IMR-90 (cell line): Measurements from ENCODE around the gene NEDD4L. TPM values are rescaled to one million over a fixed set of nuclear protein-coding genes. Genes with fewer than 3 reads are reported as not detected.

Experiments
- ATAC-seq: fragments of 200-7000 bp; cut with Tn5 transposase; 2 replicates; pipeline ENCODE4 v1.9.1; 2020; ENCODE audit warnings: low read depth, mild to moderate bottlenecking, moderate library complexity
- BruUV-seq: library from RNA; stranded (reverse); fragments of 400-500 nt; replicated peaks from 2 replicates; lab custom pipeline; 2021; lab: Mats Ljungman, UMichigan
- CTCF ChIA-PET: fragments of 300-600 bp; formaldehyde crosslinking; extraction: SDS; loops from one replicate; lab custom pipeline; 2021; ENCODE audit warnings: antibody characterized with exemption; lab: Yijun Ruan, JAX
- POLR2A ChIA-PET: fragments of 300-600 bp; sonication (Branson Sonifier 250); formaldehyde crosslinking; loops from one replicate; lab custom pipeline; 2022; ENCODE audit warnings: antibody characterized with exemption; ENCODE audit not compliant: unreplicated experiment; lab: Charles Lee
- DNase-seq: peaks from one replicate; pipeline ENCODE4 v3.0.0; 2013
- H2AFZ ChIP-seq: replicated peaks from 2 replicates; pipeline ENCODE3; 2013; ENCODE audit warnings: low read length, mild to moderate bottlenecking; ENCODE audit not compliant: poor library complexity
- H2AK5ac ChIP-seq: 2 replicates; pipeline ENCODE4 v1.6.1; 2013; ENCODE audit warnings: low read depth, low read length, inconsistent platforms
- H2AK9ac ChIP-seq: replicated peaks from 2 replicates; pipeline ENCODE3; 2013; ENCODE audit warnings: mild to moderate bottlenecking, low read depth, low read length, moderate library complexity; ENCODE audit not compliant: poor library complexity
- H2BK120ac ChIP-seq: 2 replicates; pipeline ENCODE4 v1.6.1; 2013; ENCODE audit warnings: low read depth, low read length, inconsistent platforms
- H2BK15ac ChIP-seq: 3 replicates; pipeline ENCODE4 v1.6.1; 2013; ENCODE audit warnings: low read depth, low read length, inconsistent platforms
- H2BK20ac ChIP-seq: 2 replicates; pipeline ENCODE4 v1.6.1; 2013; ENCODE audit warnings: low read depth, mild to moderate bottlenecking, inconsistent platforms, low read length, moderate library complexity
- H2BK5ac ChIP-seq: 2 replicates; pipeline ENCODE4 v1.6.1; 2013; ENCODE audit warnings: mild to moderate bottlenecking, low read depth, low read length, inconsistent platforms; ENCODE audit not compliant: poor library complexity, severe bottlenecking
- H3K14ac ChIP-seq: replicated peaks from 2 replicates; pipeline ENCODE4 v1.6.1; 2013; ENCODE audit warnings: low read depth, low read length, inconsistent platforms
- H3K18ac ChIP-seq: 2 replicates; pipeline ENCODE4 v1.6.1; 2013; ENCODE audit warnings: low read depth, low read length, control low read depth
- H3K23ac ChIP-seq: 2 replicates; pipeline ENCODE4 v1.6.1; 2013; ENCODE audit warnings: low read depth, low read length, inconsistent platforms
- H3K27ac ChIP-seq: 2 replicates; pipeline ENCODE4 v1.5.1; 2013; ENCODE audit warnings: mild to moderate bottlenecking, control low read depth, low read length; ENCODE audit not compliant: insufficient read depth
- H3K27me3 ChIP-seq: 2 replicates; pipeline ENCODE4 v1.6.1; 2013; ENCODE audit warnings: low read length; ENCODE audit not compliant: control insufficient read depth, insufficient read depth
- H3K36me3 ChIP-seq: 2 replicates; pipeline ENCODE4 v1.6.1; 2013; ENCODE audit warnings: low read length, mixed read lengths; ENCODE audit not compliant: control insufficient read depth, insufficient read depth
- H3K4ac ChIP-seq: 2 replicates; pipeline ENCODE4 v1.6.1; 2013; ENCODE audit warnings: low read depth, low read length, inconsistent platforms
- H3K4me1 ChIP-seq: 2 replicates; pipeline ENCODE4 v1.6.1; 2013; ENCODE audit warnings: low read length, mixed read lengths; ENCODE audit not compliant: control insufficient read depth, insufficient read depth
- H3K4me2 ChIP-seq: 2 replicates; pipeline ENCODE4 v1.6.1; 2013; ENCODE audit warnings: low read depth, mild to moderate bottlenecking, control low read depth, low read length, moderate library complexity
- H3K4me3 ChIP-seq: 2 replicates; pipeline ENCODE4 v1.5.1; 2013; ENCODE audit warnings: low read depth, mild to moderate bottlenecking, control low read depth, low read length, moderate library complexity; ENCODE audit not compliant: insufficient read depth
- H3K56ac ChIP-seq: 2 replicates; pipeline ENCODE4 v1.6.1; 2013; ENCODE audit warnings: low read length, inconsistent platforms; ENCODE audit not compliant: insufficient read depth; ENCODE audit errors: extremely low read depth
- H3K79me1 ChIP-seq, 2 experiments: 2 replicates each; pipeline ENCODE4 v1.6.1; 2013; ENCODE audit warnings: low read length in 2 of 2, inconsistent platforms in 1 of 2, low read depth in 1 of 2
- H3K9ac ChIP-seq: 2 replicates; pipeline ENCODE4 v1.6.1; 2013; ENCODE audit warnings: low read depth, low read length, control low read depth
- H3K9me1 ChIP-seq: 2 replicates; pipeline ENCODE4 v1.6.1; 2013; ENCODE audit warnings: low read length, inconsistent platforms; ENCODE audit not compliant: insufficient read depth
- H3K9me3 ChIP-seq: 2 replicates; pipeline ENCODE4 v1.6.1; 2013; ENCODE audit warnings: low read length; ENCODE audit not compliant: control insufficient read depth, insufficient read depth
- H4K20me1 ChIP-seq: 2 replicates; pipeline ENCODE4 v1.6.1; 2013; ENCODE audit warnings: low read length, inconsistent platforms; ENCODE audit not compliant: insufficient read depth
- H4K5ac ChIP-seq: 2 replicates; pipeline ENCODE4 v1.6.1; 2013; ENCODE audit warnings: mild to moderate bottlenecking, low read depth, low read length, control low read depth
- H4K8ac ChIP-seq, 2 experiments: 2 replicates each; pipeline ENCODE4 v1.6.1; 2013; ENCODE audit warnings: low read depth in 2 of 2, low read length in 2 of 2, control low read depth in 1 of 2, inconsistent platforms in 1 of 2
- H4K91ac ChIP-seq: 2 replicates; pipeline ENCODE4 v1.6.1; 2013; ENCODE audit warnings: low read depth, low read length, inconsistent platforms; ENCODE audit not compliant: insufficient read depth
- BHLHE40 ChIP-seq: fragments of 150-350 bp; IDR thresholded peaks from 2 replicates; pipeline ENCODE4 v1.6.1; 2016; ENCODE audit warnings: mild to moderate bottlenecking, low read depth, low read length
- FOS ChIP-seq: fragments of 150-350 bp; IDR thresholded peaks from 2 replicates; pipeline ENCODE4 v1.6.1; 2016; ENCODE audit warnings: low read depth, low read length
- RCOR1 ChIP-seq: IDR thresholded peaks from 2 replicates; pipeline ENCODE4 v1.6.1; 2012; ENCODE audit warnings: mild to moderate bottlenecking, low read length, improper control_type of control experiment; ENCODE audit not compliant: insufficient replicate concordance
- WGBS, 2 experiments: methylation state at CpG; one replicate each; pipeline versions ENCODE4 v1.1.5 to v1.1.7; 2013; ENCODE audit warnings: missing lambda C conversion rate in 2 of 2; ENCODE audit not compliant: insufficient read length in 1 of 2; ENCODE audit errors: extremely low coverage in 2 of 2; 5-methylcytosine and 5-hydroxymethylcytosine counted together
- dilution Hi-C: fragments of 300-500 bp; cut with HindIII; formaldehyde crosslinking; loops from one replicate; pipeline ENCODE4 v1.14.3; 2018; ENCODE audit warnings: low sequenced_read_pairs; ENCODE audit not compliant: unreplicated experiment
- in situ Hi-C: fragments of 300-500 bp; cut with MboI; formaldehyde crosslinking; loops from 3 replicates; pipeline ENCODE4 v1.14.3; 2019; ENCODE audit warnings: low sequenced_read_pairs, inconsistent platforms, mixed read lengths
- intact Hi-C: fragments of 100-400 bp; cut with micrococcal nuclease; formaldehyde crosslinking; loops from 2 replicates; pipeline ENCODE4 v1.10.0; 2022
- polyA plus RNA-seq, 3 experiments: library from polyadenylated mRNA; depleted of rRNA; stranded (reverse); fragments of >200 nt; gene quantifications; 2 replicates each; pipeline ENCODE4 v1.2.3, GENCODE V29; 2012; ENCODE audit warnings: low replicate concordance in 1 of 3
- total RNA-seq: library from RNA; depleted of rRNA; stranded (reverse); fragments of >200 nt; gene quantifications from 2 replicates; pipeline ENCODE4 v1.2.3, GENCODE V29; 2012
- TF ChIP-seq, protein P1 (sequence below): fragments of 150-350 bp; IDR thresholded peaks from 2 replicates; pipeline ENCODE4 v1.6.1; 2016; ENCODE audit warnings: low read depth, mild to moderate bottlenecking, low read length, moderate library complexity, borderline replicate concordance

The NEDD4L gene
- total and polyA plus RNA-seq, 2 of the 4 experiments (the other 2 are of a cell fraction), result 10.0 to 10.9 TPM

DNA sequence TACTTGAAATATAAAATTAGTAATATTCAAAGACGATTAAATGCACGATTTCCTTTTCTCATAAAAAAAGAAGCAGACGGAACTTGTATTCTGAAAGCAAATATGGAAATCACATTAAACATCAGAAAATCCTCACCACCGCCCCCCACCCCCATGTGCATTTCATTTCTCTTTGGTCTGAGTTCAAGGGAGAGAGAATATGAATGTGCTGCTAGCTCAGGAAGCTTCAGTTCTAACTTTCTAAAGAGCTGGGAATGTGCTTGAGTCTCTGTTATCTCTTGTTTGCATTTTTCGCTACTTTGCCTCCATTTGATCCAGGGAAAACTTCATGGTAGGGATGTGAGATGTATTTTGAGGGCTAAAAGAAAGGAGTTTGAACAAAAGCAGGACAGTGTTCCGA lies 143.6 kb downstream of the NEDD4L start:
- H4K20me1 ChIP-seq, result no peaks in the 10 kb centered on the region
- in situ Hi-C loops, result no loop called here
- peak overlapping the region; percentile 35; the same call in 1 of the 3 replicates for H2BK15ac ChIP-seq
- no peak overlapping the region for H4K8ac ChIP-seq
- H3K4me2 ChIP-seq, result no peak overlapping the region
- no TSS peak for BruUV-seq
- H2BK20ac ChIP-seq, result peak overlapping the region; percentile 43; the same call in 1 of the 2 replicates
- dilution Hi-C loops, result no loop called here
- TF ChIP-seq BHLHE40, result no peak
- TF ChIP-seq FOS, result no peak
- TF ChIP-seq RCOR1, result no peak
- TF ChIP-seq, protein P1, sequence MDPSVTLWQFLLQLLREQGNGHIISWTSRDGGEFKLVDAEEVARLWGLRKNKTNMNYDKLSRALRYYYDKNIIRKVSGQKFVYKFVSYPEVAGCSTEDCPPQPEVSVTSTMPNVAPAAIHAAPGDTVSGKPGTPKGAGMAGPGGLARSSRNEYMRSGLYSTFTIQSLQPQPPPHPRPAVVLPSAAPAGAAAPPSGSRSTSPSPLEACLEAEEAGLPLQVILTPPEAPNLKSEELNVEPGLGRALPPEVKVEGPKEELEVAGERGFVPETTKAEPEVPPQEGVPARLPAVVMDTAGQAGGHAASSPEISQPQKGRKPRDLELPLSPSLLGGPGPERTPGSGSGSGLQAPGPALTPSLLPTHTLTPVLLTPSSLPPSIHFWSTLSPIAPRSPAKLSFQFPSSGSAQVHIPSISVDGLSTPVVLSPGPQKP, result no peak
- no peak overlapping the region for H3K4me3 ChIP-seq
- H2BK120ac ChIP-seq, result peak overlapping the region; percentile 2; the same call in 1 of the 2 replicates
- H3K9ac ChIP-seq, result no peak overlapping the region
- H3K9me1 ChIP-seq, result peaks cover 15% of the 10 kb centered on the region
- no peaks in the 10 kb centered on the region for H3K27me3 ChIP-seq
- CTCF ChIA-PET, result no interaction called here
- H3K23ac ChIP-seq, result peak overlapping the region; percentile 48; the same call in 1 of the 2 replicates
- no peak overlapping the region for H3K14ac ChIP-seq
- H3K18ac ChIP-seq, result no peak overlapping the region
- no peak overlapping the region for H3K27ac ChIP-seq
- H2AFZ ChIP-seq, result no peak overlapping the region
- H4K5ac ChIP-seq, result no peak overlapping the region
- 100% methylated on average over 1 of the region's 6 CpGs; no CpG with 5 or more reads in 1 of the 2 experiments for WGBS, 2 experiments
- no peak for DNase-seq
- no peak for ATAC-seq
- H2AK9ac ChIP-seq, result no peak overlapping the region
- intact Hi-C loops, result loop anchor here (5.0 kb wide), 1 partner anchor 135 kb away; no protein-coding TSS in a partner anchor
- 0 out of 2 replicates have a peak overlapping the region, but pooled peaks have one; percentile 36 for H3K4ac ChIP-seq
- no peak overlapping the region for H4K91ac ChIP-seq
- peak overlapping the region; percentile 51; the same call in 1 of the 2 replicates for H2AK5ac ChIP-seq
- peaks cover 2 to 16% of the 10 kb centered on the region in 2 experiments; a peak in 2 of 4 replicates for H3K79me1 ChIP-seq
- POLR2A ChIA-PET, result no interaction called here
- peaks cover 16% of the 10 kb centered on the region for H3K4me1 ChIP-seq
- H3K36me3 ChIP-seq, result no peaks in the 10 kb centered on the region
- no peaks in the 10 kb centered on the region for H3K9me3 ChIP-seq
- H2BK5ac ChIP-seq, result no peak overlapping the region
- no peak overlapping the region for H3K56ac ChIP-seq
